HUES6 (cell line): ENCODE results near the gene FAM221A.
"Not testable (repeated sequence)": the region's sequence is repeated elsewhere in the genome, so short reads cannot be mapped to it uniquely, and the experiment has no call there.

Experiments
- H3K27ac ChIP-seq: 2 replicates; pipeline ENCODE4 v1.7.0; 2013; ENCODE audit warnings: low read depth, mild to moderate bottlenecking, low read length, inconsistent platforms
- H3K27me3 ChIP-seq: 2 replicates; pipeline ENCODE4 v1.6.1; 2013; ENCODE audit warnings: low read length; ENCODE audit not compliant: control insufficient read depth, insufficient read depth
- H3K36me3 ChIP-seq: 2 replicates; pipeline ENCODE4 v1.6.1; 2013; ENCODE audit warnings: low read length; ENCODE audit not compliant: control insufficient read depth, insufficient read depth
- H3K4me1 ChIP-seq: 2 replicates; pipeline ENCODE4 v1.6.1; 2013; ENCODE audit warnings: low read length; ENCODE audit not compliant: control insufficient read depth, insufficient read depth
- H3K4me3 ChIP-seq: 2 replicates; pipeline ENCODE4 v1.5.1; 2013; ENCODE audit warnings: low read depth, low read length
- H3K9ac ChIP-seq: one replicate; pipeline ENCODE4 v1.6.1; 2013; ENCODE audit warnings: mild to moderate bottlenecking, low read length
- H3K9me3 ChIP-seq: 2 replicates; pipeline ENCODE4 v1.6.1; 2013; ENCODE audit warnings: low read depth, low read length; ENCODE audit not compliant: control insufficient read depth, insufficient read depth

The FAM221A gene

DNA sequence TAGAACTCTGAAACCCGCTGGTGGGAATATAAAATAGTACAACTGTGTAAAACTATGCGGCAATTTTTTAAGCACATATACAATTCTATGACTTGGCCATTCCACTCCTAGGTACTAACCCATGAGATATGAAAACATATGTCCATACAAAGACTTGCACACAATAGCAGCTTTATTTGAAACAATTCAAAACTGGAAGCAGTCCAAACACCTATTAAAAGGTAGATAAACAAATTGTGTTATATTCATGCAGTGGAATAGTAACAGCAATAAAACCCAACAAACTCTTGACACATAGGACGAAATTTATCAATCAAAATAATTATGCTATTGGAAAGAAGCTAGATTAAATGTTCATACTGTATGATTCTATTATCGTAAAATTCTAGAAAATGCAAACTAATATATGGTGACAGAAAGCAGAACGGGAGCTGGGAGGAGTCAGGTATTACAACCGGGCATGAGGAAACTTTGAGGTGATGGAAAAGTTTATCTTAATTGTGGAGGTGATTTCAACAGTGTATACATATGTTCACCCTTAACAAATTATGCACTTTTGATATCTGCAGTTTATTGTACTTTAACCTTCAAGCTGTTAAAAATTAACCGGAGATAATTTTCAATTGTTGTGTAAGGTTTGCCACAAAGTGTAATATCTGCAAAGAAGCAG is 29.2 kb downstream of the FAM221A start:
- Histone ChIP-seq H3K9me3 (peaks cover 20% of the 10 kb centered on the region), H3K9ac (no peak overlapping the region), H3K27me3 (no peaks in the 10 kb centered on the region), H3K27ac (no peak overlapping the region), H3K36me3 (peaks cover 16% of the 10 kb centered on the region), H3K4me3 (no peak overlapping the region), H3K4me1 (no peaks in the 10 kb centered on the region)

GRCh38 chr7:23710000-23710399 is 30.0 kb downstream of the FAM221A start, which contains the start of gene STK31:
STK31 (plus strand) TSS chr7:23710219; CDS start chr7:23710286, 67 bp downstream.
- no peak within 1 kb of the TSS for H3K9ac ChIP-seq
- no peak within 1 kb of the TSS for H3K4me3 ChIP-seq
- H3K9me3 ChIP-seq = peaks cover 15% of the 10 kb centered on the region
- peaks cover 9% of the 10 kb centered on the region for H3K36me3 ChIP-seq
- no peaks in the 10 kb centered on the region for H3K4me1 ChIP-seq
- no peaks in the 10 kb centered on the region for H3K27me3 ChIP-seq
- H3K27ac ChIP-seq = no peak within 1 kb of the TSS

DNA sequence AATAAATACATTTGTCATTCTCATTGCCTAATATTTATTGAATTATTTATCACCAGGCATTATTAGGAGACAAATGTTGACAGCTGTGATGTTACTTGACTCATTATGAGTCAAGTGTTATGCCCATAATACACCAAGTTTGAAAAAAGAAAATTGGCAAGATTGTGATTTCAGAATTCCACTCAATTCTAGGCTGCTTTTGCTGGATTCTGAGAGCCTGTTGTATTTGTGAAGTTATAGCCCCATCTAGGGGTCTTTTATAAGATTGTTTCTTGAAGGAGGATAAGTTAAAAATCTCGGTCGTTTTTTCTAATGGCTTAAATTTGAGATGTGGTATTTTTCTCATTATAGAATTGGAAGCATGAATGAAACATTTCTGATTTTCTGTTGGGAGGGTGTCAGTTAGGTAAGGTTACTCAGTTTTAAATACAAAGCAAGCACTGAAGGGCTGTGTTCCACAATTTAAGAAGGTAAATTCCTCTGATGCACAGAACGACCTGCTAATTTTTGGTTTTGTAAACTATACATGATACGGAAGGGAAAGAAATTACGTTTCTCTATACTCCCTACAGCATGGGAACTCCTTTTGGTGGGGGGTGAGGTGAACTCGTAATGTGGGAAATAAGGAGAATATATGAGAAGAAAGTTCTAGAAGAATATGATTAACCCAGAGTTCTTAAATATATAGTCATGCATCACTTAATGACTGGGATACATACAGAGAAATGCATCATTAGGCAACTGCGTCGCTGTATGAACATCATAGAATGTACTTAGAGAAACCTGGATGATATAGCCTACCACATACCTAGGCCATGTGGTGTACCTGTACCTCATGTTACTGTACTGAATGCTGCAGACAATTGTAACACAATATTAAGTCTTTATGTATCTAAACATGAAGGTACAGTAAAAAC is 32.6 kb downstream of the FAM221A start:
- H3K9ac ChIP-seq = no peak overlapping the region
- H3K4me3 ChIP-seq = no peak overlapping the region
- no peaks in the 10 kb centered on the region for H3K4me1 ChIP-seq
- no peaks in the 10 kb centered on the region for H3K27me3 ChIP-seq
- H3K27ac ChIP-seq = no peak overlapping the region
- H3K9me3 ChIP-seq = 0 out of 2 replicates have a peak, but pooled peaks cover under 1% of the 10 kb centered on the region
- no peaks in the 10 kb centered on the region for H3K36me3 ChIP-seq

GRCh38 chr7:23713285-23714149 is 33.5 kb downstream of the FAM221A start:
- H3K4me3 ChIP-seq = no peak overlapping the region
- no peaks in the 10 kb centered on the region for H3K4me1 ChIP-seq
- H3K27ac ChIP-seq = no peak overlapping the region
- H3K36me3 ChIP-seq = no peaks in the 10 kb centered on the region
- H3K9me3 ChIP-seq = no peaks in the 10 kb centered on the region
- H3K9ac ChIP-seq = no peak overlapping the region
- H3K27me3 ChIP-seq = no peaks in the 10 kb centered on the region

DNA sequence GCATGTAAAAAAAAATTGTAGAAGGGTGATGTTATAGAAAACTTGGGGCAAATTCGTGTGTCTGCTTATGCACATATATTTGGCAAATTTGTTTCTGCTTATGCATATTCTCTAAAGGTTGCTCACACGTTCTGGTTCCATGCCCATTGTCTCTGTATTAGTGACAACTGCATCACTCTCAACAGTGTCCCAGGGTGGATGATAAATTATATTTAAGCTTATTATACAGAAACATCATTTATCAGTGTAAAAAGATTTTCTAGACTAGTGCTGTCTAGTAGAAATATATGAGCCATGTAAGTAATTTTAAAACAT is 34.1 kb downstream of the FAM221A start:
- Histone ChIP-seq H3K4me1 (no peaks in the 10 kb centered on the region), H3K9me3 (no peaks in the 10 kb centered on the region), H3K4me3 (no peak overlapping the region), H3K27ac (no peak overlapping the region), H3K9ac (no peak overlapping the region), H3K27me3 (no peaks in the 10 kb centered on the region), H3K36me3 (no peaks in the 10 kb centered on the region)

DNA sequence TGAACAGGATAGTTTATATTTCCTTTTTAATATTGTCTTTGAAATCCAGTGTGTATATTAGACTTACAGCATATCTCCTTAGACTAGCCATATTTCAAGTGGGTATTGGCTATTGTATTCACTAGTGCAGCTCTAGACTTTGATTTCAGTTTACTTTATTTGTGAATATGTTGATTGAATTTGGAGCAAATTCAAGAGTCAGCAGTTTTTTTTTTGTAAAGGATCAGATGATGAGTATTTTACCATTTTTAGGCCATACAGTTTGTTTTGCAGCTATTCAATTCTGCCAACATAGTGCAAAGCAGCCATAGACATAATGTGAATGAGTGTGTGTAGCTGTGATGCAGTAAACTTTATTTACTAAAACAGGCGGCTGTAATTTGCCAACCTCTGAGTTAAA is 34.6 kb downstream of the FAM221A start:
- H3K9ac ChIP-seq = no peak overlapping the region
- H3K4me1 ChIP-seq = no peaks in the 10 kb centered on the region
- no peak overlapping the region for H3K27ac ChIP-seq
- no peaks in the 10 kb centered on the region for H3K36me3 ChIP-seq
- no peaks in the 10 kb centered on the region for H3K9me3 ChIP-seq
- H3K4me3 ChIP-seq = no peak overlapping the region
- H3K27me3 ChIP-seq = no peaks in the 10 kb centered on the region

DNA sequence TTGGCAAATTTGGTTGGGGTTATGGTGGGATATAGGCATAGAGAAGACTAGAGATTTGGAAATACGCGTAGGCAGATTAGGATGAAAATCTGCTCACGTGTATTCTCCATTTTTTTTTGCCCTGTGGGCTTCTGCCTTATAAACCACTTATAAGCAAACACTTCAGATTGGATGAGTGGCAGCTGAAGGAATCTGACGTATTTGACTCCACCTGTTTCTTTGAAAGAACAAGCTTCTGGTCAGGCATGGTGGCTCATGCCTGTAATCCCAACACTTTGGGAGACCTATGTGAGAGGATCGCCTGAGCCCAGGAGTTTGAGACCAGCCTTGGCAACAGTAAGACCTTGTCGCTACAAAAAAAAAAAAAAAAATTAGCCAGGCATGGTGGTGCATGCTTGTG is 35.1 kb downstream of the FAM221A start:
- Histone ChIP-seq H3K4me1 (no peaks in the 10 kb centered on the region), H3K36me3 (no peaks in the 10 kb centered on the region), H3K9me3 (no peaks in the 10 kb centered on the region), H3K4me3 (no peak overlapping the region), H3K9ac (no peak overlapping the region), H3K27ac (no peak overlapping the region), H3K27me3 (no peaks in the 10 kb centered on the region)

- Histone ChIP-seq H3K27me3 (peaks cover 14% of the 10 kb centered on the region), H3K4me1 (peaks cover 4% of the 10 kb centered on the region; the same call in 1 of the 2 replicates), H3K9me3 (no peaks in the 10 kb centered on the region), H3K9ac (no peak overlapping the region), H3K27ac (no peak overlapping the region), H3K36me3 (no peaks in the 10 kb centered on the region), H3K4me3 (no peak overlapping the region)
Observed at GRCh38 chr7:23717788-23718187, 37.8 kb downstream of the FAM221A start.

DNA sequence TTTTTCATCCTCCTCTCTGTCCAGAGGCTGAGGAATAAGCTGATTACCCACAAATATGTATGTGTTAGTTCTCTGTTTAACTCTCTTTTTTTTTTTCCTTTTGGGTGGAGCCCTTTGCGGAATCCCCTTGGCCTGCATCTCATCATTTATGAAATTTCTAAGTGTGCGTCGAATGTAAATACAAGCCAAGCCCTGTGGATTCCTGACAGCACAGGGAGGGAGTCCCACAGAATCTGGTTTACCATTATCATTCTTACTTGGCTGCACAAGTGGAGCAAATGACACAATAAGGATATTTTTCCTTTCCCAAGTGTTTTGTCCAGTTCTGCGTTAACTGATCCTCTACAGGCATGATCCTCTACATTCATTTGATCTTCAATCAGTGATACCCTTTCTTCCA is 41.5 kb downstream of the FAM221A start:
- Histone ChIP-seq H3K4me1 (peaks cover 20% of the 10 kb centered on the region), H3K9me3 (no peaks in the 10 kb centered on the region), H3K36me3 (no peaks in the 10 kb centered on the region), H3K27ac (no peak overlapping the region), H3K9ac (no peak overlapping the region), H3K27me3 (peaks cover 41% of the 10 kb centered on the region), H3K4me3 (no peak overlapping the region)

- peak overlapping the region; percentile 7; the same call in 1 of the 2 replicates for H3K27ac ChIP-seq
- peak overlapping the region; percentile 65 for H3K4me3 ChIP-seq
- H3K27me3 ChIP-seq = peaks cover 41% of the 10 kb centered on the region
- not testable (repeated sequence) for H3K36me3 ChIP-seq, H3K9me3 ChIP-seq
- H3K9ac ChIP-seq = peak overlapping the region; percentile 74
- peaks cover 20% of the 10 kb centered on the region for H3K4me1 ChIP-seq
Observed at GRCh38 chr7:23722587-23723216, 42.7 kb downstream of the FAM221A start.
